CD4-positive, alpha-beta T cell treated with Interleukin-4 for 1 hour (primary cell): ENCODE measurements around the gene PRAC1.

Source experiments
- DNase-seq, 2 donors: peaks; one replicate each; pipeline ENCODE4 v3.0.0-alpha.2; 2020 to 2022

PRAC1 gene

GRCh38 chr17:48746916-48747444, 24.7 kb upstream of the PRAC1 start:
- no peak for DNase-seq

DNA sequence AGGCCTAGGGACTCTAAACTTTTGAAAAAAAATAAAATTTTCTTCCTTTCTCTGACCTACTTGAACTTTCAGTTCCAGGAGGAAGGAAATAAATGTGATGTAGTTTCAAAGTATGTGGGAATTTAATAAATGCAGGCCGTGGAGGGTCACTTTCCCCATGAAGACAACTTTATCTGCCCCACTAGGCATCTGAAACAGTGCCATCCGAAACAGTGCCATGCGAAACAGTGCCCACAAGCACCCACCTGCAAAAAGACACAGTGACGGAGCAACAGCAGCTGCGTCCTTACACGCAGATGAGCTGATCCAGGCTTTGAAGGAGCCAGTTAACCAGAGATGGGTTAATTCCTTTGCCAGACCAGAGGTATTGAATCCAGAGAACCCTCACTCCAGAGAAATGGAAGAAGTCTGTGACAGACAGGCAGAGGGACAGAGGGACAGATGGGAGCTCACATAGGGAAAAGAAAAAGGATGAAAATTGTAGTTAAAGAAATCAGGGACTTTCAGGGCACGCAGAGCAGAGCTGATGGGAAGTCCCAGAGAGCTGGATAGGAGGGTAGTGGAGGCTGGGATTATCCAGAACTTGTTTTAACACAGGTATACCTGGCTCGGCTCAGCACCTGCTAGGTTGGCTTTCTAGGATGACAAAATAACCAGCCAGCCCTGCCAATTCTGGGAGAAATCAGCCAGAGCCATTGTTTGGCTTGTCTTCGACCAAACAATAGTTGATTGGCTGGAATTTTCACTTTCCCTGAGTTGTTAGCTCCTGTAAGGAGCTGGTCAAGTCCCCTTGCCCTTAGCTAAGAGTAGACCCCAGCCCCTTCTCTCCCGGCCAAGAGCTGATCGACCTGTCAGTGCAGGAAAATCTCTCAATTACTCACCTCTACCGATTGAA, 23.3 kb upstream of the PRAC1 start:
- no peak for DNase-seq

GRCh38 chr17:48740537-48740936, 18.2 kb upstream of the PRAC1 start:
- no peak for DNase-seq

DNA sequence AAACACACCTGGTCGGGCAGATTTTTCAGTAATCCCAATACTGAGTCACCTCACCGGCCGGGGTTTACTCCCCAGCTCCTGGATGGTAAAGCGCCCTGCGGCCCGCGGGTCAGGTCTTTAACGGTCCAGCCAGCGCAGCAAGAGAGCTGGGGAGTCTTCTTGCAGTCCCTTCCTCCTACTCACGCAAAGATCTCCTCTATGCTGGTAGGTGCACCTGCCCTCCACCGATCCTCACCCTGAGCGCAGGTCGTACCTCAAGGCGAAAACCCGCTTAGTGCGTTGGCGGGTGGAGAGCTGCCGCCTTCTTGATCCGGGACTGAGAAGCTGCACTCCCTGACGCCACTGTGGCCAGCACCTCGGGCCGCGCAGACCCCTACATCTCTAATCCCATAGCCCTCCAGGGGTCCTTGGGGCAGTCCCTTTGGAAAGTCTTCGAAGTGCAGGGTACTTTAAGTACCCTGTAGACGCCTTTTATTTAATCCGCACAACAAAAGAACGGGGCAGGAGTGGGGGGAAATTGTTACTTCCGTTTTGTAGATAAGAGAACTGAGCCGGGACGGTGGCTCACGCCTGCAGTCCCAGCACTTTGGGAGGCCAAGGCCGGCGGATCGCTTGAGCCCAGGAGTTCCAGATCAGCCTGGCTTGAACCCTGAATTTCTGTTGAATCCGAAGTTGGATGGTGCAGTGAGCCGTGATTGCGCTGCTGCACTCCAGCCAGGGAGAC, 16.6 kb upstream of the PRAC1 start:
- no peak for DNase-seq

- no peak for DNase-seq
Observed at GRCh38 chr17:48738424-48738802, 16.1 kb upstream of the PRAC1 start.

GRCh38 chr17:48737330-48738043, 15.2 kb upstream of the PRAC1 start:
- DNase-seq: no peak

GRCh38 chr17:48735062-48735351, 12.7 kb upstream of the PRAC1 start:
- no peak for DNase-seq

DNA sequence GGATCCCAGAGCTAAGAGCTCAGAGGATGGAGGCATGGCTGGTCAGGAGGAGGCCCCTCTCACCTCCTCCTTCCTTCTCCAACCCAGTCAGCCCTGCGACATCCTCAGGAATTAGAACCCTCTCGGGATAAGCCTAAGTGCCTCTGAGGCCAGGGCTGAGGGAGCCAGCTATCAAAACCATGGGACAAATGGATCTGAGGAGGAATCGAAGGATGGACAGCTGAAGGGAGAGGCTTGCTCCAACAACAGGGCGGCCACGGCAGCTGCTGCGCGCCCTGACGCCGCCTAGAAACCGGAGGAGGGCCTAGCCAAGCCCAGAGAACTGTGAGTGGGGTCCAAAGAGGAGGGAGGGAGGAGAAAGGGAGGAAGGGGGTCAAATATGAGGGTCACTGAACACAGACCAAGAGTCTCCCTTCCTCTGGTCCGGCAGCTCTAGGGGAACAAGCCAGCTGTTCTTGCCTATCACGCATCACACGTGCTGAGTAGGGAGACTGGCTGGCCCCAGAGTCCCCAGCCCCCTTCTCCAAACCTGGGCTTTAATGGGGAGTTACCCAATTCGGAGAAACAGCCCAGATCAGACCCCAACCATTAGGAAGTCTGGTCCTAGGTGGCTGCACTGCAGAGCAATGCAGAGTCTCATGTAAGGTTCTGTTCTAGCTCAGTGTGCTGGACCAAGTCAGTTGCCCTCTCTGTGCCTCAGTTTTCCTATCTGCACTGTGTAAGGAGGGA, 12.2 kb upstream of the PRAC1 start:
- no peak for DNase-seq

DNA sequence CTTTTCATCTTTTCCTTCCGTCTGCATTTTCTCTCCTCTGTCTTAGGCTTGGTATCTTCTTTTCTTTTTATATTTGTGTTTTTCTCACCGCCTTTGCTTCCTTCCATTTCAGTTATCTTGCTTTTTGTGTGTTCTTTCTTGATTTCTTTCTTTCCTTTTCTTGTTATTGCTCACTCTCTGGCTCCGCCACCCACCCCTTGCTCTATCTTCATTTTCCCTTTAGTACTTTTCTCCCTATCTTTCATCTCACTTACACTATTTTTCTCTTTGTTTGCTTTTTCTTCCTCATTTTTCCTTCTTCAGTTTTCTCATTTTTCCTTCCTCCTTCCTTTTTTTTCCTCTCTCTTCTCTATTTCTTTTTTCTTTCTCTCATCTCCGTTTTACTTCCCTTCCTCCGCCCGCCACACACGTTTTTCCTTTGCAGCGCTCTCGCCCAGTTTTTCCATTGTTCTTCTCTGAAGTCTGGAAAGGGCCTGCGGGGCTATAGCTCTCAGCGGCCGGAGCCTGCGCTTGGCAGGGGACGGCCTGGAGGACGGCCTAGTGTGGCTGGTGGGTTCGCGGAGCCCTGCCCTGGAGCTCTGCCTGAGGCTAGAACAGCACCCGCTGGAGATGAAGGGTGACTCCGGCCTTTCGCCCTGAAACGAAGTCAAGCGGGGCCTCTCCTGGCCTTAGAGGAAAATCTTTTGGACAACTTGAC, 11.5 kb upstream of the PRAC1 start:
- DNase-seq: no peak

GRCh38 chr17:48732688-48733629, 10.6 kb upstream of the PRAC1 start:
- DNase-seq: no peak

DNA sequence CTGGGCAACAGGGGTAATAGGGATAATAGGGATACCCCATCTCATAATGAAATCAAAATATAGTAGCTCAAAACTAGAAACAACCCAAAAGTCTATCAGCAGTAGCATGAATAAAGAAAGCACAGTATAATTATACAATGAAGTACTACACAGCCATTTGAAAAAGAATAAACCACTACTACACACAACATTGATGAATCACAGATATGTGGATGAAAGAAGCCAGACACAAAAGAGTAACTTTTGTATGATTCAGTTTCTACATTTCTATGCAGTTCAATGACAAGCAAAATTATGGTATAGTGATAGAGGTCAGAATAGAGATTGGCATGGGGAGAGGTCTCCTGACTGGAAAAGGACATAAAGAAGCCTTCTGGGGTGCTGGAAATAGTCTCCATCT, 9.0 kb upstream of the PRAC1 start:
- no peak for DNase-seq

GRCh38 chr17:48730240-48730550, 7.9 kb upstream of the PRAC1 start:
- no peak for DNase-seq

GRCh38 chr17:48729335-48730239, 7.3 kb upstream of the PRAC1 start:
- DNase-seq: no peak

- DNase-seq: peak; percentile 36 to 45
Observed at GRCh38 chr17:48728232-48729231, 6.2 kb upstream of the PRAC1 start, which contains the start of gene HOXB13. TSS of gene HOXB13 (minus strand) at chr17:48728750. CDS start at chr17:48728593, 157 bp downstream.

DNA sequence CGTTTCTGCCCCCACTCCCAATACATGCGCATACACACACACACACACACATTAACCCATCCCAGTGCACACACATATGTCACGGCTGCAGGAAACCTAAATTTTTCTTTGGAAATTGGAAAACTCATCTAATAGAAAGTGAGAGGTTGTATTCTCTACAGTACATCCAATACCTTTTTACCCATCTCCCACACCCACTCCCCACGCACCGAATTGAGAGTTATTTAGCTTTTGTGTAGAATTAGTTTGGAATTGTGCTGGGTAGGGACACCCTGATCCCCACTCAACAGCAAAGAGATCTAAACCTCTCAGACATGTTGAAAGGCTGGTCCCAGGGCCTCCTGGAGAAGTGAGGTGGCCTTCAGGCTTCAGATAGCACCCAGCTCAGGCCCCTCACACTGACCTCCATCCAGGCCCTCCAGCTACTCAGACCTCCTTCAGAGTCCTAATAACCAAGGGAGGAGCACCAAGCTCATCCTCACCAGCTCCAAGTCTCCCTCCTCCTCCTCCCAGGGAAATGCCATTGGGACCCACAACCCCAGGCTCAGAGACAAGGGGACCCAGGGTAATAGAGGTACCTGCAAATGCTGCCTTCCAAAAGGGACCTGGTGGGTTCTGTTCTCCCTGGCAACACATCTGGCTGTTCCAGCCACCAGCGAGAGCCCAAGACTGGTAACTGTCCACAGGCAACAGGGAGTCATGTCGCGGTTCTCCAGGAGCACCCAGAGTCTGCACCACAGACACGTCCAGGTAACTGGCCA, 5.3 kb upstream of the PRAC1 start:
- no peak for DNase-seq

DNA sequence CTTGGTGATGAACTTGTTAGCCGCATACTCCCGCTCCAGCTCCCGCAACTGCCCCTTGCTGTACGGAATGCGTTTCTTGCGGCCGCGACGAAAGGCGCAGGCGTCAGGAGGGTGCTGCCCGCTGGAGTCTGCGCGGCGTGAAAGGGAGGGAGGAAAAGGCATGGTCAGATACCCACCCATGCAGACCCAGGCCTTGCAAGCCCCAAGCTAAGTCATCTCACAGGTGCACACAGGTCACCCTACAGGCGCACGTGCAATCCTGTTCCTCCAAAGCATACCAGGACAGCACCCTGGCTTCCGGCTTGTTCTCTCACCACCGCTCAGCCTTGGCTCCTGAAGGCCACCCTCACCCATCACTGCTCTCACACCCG, 4.6 kb upstream of the PRAC1 start:
- DNase-seq: no peak

DNA sequence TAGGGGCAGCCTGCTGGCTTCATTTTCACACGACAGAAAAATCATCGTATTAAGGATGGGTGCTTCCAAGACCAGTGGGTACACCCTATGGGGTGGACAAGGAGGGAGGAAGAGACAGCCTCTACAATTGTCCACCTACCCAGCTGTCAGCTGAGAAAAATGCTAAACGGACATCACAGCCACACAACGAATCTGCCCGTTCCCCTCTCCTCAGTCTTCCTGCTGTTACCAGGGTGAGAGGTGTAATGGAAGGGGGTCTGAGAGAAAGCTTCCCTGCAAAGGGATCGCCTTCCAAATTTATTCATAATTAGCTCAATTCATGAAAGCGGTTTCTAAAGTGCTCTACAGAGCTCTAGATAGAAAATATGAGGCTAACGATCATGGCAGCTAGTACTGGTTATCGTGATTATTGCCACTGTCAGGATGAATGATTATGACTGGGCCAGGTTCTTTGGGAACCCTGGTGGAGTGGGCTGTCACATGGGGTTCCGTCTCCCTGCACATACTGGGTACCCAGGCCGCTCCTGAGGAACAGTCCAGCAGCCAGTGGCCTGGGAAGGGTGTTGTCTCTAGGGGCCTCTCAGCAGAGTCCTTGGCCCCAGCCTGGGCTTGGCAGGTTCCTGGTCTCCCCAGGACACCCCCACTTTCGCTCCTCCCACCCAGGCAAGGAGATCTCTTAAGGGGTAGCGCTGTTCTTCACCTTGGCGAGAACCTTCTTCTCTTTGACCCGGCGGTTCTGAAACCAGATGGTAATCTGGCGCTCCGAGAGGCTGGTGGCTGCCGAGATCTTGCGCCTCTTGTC, 4.0 kb upstream of the PRAC1 start:
- DNase-seq: no peak
